Activated B cell treated with CpG ODN at 0.5 μM for 24 hours (primary cell): ENCODE measurements around the gene ST6GALNAC3. TPM values are rescaled to one million over a fixed set of nuclear protein-coding genes. Genes with fewer than 3 reads are reported as not detected.

Experiments used
- ATAC-seq: fragments of 200-7000 bp; cut with Tn5 transposase; one replicate; pipeline ENCODE4 v1.10.0; 2021; ENCODE audit warnings: low read depth, mild to moderate bottlenecking, moderate library complexity
- CTCF ChIA-PET: fragments of 350-600 bp; sonication (Branson Sonifier 250); formaldehyde crosslinking; loops from one replicate; lab custom pipeline; 2021; ENCODE audit warnings: antibody characterized with exemption; lab: Charles Lee
- POLR2A ChIA-PET: fragments of 350-600 bp; sonication (Branson Sonifier 250); formaldehyde crosslinking; loops from one replicate; lab custom pipeline; 2021; ENCODE audit warnings: antibody characterized with exemption; lab: Charles Lee
- DNase-seq: peaks from one replicate; pipeline ENCODE4 v3.0.0; 2022
- H3K27ac Mint-ChIP-seq: one replicate; pipeline ENCODE4 v1.8.0; 2020; ENCODE audit warnings: mixed read lengths
- H3K27me3 Mint-ChIP-seq: one replicate; pipeline ENCODE4 v1.8.0; 2021; ENCODE audit warnings: mixed read lengths
- H3K36me3 Mint-ChIP-seq: one replicate; pipeline ENCODE4 v1.8.0; 2021; ENCODE audit warnings: low read depth, mixed read lengths
- H3K4me1 Mint-ChIP-seq: one replicate; pipeline ENCODE4 v1.8.0; 2021; ENCODE audit warnings: mixed read lengths
- H3K4me3 Mint-ChIP-seq: one replicate; pipeline ENCODE4 v1.8.0; 2020; ENCODE audit warnings: mild to moderate bottlenecking, mixed read lengths
- H3K9me3 Mint-ChIP-seq: one replicate; pipeline ENCODE4 v1.8.0; 2020; ENCODE audit warnings: mixed read lengths
- CTCF ChIP-seq: fragments of 200-600 bp; IDR thresholded peaks from one replicate; pipeline ENCODE4 v1.8.0; 2022; ENCODE audit warnings: antibody characterized with exemption, mild to moderate bottlenecking
- intact Hi-C: fragments of 100-400 bp; cut with micrococcal nuclease; formaldehyde crosslinking; loops from one replicate; pipeline ENCODE4 v1.15.1; 2024
- total RNA-seq: library from RNA; stranded (reverse); gene quantifications from 2 replicates; pipeline ENCODE4 v1.2.3, GENCODE V29; 2022

The ST6GALNAC3 gene
- total RNA-seq, 1 donor from 2014 or later: 12.6 TPM

GRCh38 chr1:76595024-76595423, 520.5 kb downstream of the ST6GALNAC3 start:
- H3K36me3 Mint-ChIP-seq: no peaks in the 10 kb centered on the region
- no peak for TF ChIP-seq CTCF
- CTCF ChIA-PET: no interaction called here

DNA sequence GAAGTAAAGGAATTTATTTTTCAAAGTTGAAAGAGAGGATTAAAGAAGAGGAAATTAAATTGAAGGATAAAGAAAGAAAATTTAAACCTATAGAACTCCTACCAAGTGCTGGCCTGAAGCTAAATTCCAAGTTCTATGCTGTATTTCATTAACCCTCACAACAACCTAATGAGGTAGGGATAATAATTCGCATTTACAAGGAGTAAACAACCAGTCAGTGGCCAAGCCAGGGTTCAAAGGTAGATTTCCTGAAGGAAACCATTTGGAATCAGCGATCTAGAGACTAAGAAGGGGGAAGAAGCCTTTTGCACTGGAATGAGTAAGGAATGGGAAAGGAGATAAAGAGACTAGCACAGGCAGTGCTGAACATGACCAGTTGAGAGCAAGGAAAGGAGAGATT, 526.9 kb downstream of the ST6GALNAC3 start:
- Mint-ChIP-seq H3K4me3 (no peak overlapping the region), H3K4me1 (no peaks in the 10 kb centered on the region), H3K27ac (no peak overlapping the region), H3K9me3 (peaks cover 8% of the 10 kb centered on the region), H3K36me3 (no peaks in the 10 kb centered on the region), H3K27me3 (no peaks in the 10 kb centered on the region)
- intact Hi-C loops: no loop called here
- POLR2A ChIA-PET: no interaction called here
- DNase-seq: no peak
- no peak for ATAC-seq
- TF ChIP-seq CTCF: no peak
- CTCF ChIA-PET: no interaction called here

More at GRCh38 chr1:76595024-76595423, 520.5 kb downstream of the ST6GALNAC3 start:
- DNase-seq (no peak), ATAC-seq (no peak)
- intact Hi-C loops: no loop called here
- no peak overlapping the region for H3K4me3 Mint-ChIP-seq
- POLR2A ChIA-PET: no interaction called here
- no peak overlapping the region for H3K27ac Mint-ChIP-seq
- H3K9me3 Mint-ChIP-seq: peaks cover 11% of the 10 kb centered on the region
- no peaks in the 10 kb centered on the region for H3K4me1 Mint-ChIP-seq
- H3K27me3 Mint-ChIP-seq: no peaks in the 10 kb centered on the region

DNA sequence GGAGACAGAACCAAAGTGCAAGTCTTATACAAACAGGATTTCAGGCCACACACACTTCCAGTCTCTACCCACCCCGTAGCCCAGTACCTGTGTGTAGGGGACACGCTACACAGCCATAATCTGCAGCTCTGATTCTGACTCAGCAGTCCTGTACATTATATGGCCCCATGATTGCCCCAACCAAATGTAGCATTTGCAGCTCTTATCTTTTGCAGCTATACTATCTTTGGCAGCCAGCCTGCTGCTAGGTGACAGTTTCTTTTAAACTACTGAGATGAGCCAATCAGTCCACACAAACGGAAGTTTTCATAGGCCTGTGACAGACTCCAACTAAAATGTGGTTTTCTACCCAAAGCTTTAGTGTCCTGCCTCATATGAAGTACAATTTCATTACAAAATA, 533.2 kb downstream of the ST6GALNAC3 start:
- no peak for ATAC-seq
- Mint-ChIP-seq H3K9me3 (no peaks in the 10 kb centered on the region), H3K27ac (no peak overlapping the region), H3K4me3 (no peak overlapping the region), H3K27me3 (no peaks in the 10 kb centered on the region), H3K36me3 (no peaks in the 10 kb centered on the region), H3K4me1 (no peaks in the 10 kb centered on the region)
- POLR2A ChIA-PET: no interaction called here
- intact Hi-C loops: no loop called here
- no peak for DNase-seq
- TF ChIP-seq CTCF: no peak
- CTCF ChIA-PET: no interaction called here

DNA sequence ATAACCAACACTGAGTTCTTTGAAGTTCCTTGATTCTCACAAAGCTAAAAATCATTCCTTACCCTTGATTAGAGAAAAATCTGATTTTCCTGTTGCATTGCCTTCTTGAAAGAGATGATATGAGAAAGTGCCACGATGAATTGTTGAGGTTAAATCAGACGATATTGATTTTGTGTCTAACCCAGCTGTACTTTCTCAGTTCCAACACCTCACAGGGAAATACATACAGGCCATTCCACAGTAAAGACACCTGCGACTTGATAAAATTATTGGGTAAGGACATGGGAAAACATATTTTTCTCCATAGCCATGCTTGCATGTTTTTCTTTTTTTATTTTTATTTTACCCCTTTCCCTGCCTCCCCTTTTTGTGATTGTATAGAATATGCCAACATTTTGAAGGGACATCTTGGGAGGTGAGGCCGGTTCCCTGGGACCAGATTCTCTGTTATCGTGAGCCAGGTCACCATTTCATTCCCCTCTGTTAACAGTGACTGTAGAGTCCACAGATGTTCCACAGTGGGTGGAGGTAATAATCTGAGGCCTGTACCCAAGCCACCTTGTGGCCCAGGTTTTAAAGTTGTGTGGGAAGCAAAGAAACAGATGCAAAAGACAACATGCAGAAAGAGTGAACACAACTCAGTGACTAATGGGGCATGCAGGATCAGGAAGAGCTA, 537.4 kb downstream of the ST6GALNAC3 start:
- H3K36me3 Mint-ChIP-seq: no peaks in the 10 kb centered on the region
- ChIA-PET POLR2A (no interaction called here), CTCF (no interaction called here)
- no peak overlapping the region for H3K27ac Mint-ChIP-seq
- no peak for DNase-seq
- no peaks in the 10 kb centered on the region for H3K9me3 Mint-ChIP-seq
- H3K27me3 Mint-ChIP-seq: no peaks in the 10 kb centered on the region
- TF ChIP-seq CTCF: no peak
- no peak overlapping the region for H3K4me3 Mint-ChIP-seq
- ATAC-seq: no peak
- intact Hi-C loops: no loop called here
- H3K4me1 Mint-ChIP-seq: no peaks in the 10 kb centered on the region

- ATAC-seq (no peak), DNase-seq (no peak)
- no peaks in the 10 kb centered on the region for H3K36me3 Mint-ChIP-seq
- no peaks in the 10 kb centered on the region for H3K27me3 Mint-ChIP-seq
- CTCF ChIA-PET: no interaction called here
- TF ChIP-seq CTCF: no peak
- H3K4me1 Mint-ChIP-seq: no peaks in the 10 kb centered on the region
- POLR2A ChIA-PET: no interaction called here
- no peak overlapping the region for H3K4me3 Mint-ChIP-seq
- no peaks in the 10 kb centered on the region for H3K9me3 Mint-ChIP-seq
- intact Hi-C loops: no loop called here
- no peak overlapping the region for H3K27ac Mint-ChIP-seq
Measured at GRCh38 chr1:76613886-76614285, 539.3 kb downstream of the ST6GALNAC3 start.
